HG02852 (cell line): ENCODE results near the gene SMOC2.
"Not testable (repeated sequence)": the region's sequence is repeated elsewhere in the genome, so short reads cannot be mapped to it uniquely, and the experiment has no call there.

Source experiments
- ATAC-seq: cut with Tn5 transposase; IDR thresholded peaks from one replicate; pipeline ENCODE4 v1.9.1; 2021; ENCODE audit warnings: mild to moderate bottlenecking, moderate library complexity; ENCODE audit not compliant: unreplicated experiment

SMOC2 gene

DNA sequence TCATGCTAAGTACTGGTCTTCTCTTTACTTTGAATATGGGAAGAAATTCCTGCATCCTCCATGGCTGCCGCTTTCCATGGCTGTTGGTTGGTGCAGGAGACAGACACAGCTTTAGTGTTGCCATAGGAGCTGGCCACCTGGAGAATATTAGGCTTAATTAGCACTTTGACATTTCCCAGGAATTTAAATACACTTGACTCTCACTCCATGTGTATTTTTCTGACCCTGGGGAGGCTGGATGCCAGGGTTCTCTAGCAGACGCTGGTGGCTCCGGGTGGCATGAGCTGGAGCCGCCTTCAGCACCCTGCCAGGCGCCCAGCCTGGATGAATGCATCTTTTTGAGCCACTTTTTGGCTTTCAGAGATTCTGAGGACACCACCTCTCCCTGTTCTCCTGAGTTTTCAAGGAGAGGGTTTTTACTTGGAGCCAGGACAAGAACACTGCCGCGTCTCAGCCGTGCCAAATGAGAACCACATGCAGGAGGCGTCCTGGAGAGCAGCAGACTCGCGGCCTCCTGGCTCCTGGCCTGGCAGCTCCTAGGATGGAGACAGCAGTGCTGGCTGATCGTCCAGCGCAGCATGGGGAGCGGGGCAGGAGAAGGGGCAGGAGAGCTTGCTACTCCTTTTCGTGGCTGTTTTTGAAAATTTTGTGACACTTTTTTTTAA, 258.8 kb downstream of the SMOC2 start:
- ATAC-seq, result no peak

DNA sequence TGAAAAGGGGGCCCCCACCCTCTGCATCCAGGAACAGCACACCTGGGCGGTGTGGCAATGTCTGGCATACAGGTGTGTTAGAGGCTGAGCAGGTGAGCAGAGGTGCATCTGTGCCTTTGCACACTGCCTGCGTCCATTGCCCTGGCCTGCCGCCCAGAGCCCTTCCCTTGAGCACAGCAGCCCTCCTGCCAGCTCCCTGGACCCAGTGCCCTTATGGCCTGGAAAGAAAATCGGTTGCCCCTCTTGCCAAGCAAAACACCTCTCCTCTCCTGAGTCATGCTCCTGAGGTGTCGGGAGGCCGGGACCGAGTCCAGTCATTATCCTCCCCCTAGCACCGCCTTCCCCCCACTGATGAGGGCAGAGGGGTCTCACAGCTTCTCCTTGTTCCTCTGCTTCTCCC, 259.9 kb downstream of the SMOC2 start:
- no peak for ATAC-seq

DNA sequence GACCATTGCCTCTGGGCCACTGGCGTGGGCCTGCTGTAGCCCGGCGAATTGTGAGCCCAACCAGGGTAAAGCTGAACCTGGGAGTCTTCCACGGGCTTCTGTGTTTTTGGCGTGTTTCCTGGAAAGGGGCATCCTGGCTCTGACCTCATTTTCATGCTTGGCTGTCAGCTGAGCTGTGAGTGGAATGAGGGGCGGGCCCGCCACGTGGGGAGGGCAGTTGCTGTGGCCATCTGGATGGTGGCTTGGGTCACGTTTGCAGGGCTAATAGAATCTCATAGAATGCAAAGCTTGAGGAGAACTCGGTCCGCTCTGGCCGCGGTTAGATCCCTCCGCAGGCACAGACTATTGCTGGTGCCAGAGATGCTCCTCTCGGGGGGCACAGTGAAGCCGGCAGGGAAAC, 263.0 kb downstream of the SMOC2 start:
- ATAC-seq, result no peak

DNA sequence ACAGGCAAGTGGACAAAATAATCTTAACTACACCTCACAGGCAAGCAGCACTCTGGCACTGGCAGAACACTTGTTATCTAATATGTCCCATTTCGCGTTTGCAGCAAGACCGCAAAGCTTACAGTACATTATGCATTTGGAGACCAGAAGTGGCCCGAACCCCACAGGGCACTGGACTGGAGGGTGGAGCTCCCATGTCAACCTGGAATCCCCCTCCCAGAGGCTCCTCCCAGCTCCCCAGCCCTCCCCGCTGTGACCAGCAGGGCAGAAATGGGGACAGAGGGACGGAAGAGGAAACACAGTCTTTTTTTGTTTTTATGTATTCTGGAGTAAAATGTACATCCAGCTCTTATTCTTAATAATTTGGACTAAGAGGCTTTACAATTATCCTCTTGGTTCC, 263.7 kb downstream of the SMOC2 start:
- no peak for ATAC-seq

DNA sequence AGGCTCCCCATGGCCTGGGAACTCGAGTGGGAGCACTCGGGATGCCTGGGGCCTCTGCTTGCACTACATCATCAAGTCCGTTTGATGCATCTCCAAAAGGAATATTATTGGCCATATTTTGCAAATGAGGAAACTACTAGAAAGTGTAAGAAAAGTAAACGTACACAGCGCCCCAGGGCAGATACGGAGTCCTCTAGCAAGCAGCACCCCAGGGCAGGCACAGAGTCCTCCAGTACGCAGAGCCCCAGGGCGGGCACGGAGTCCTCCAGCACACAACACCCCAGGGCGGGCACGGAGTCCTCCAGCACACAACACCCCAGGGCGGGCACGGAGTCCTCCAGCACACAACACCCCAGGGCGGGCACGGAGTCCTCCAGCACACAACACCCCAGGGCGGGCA, 264.3 kb downstream of the SMOC2 start:
- not testable (repeated sequence) for ATAC-seq

DNA sequence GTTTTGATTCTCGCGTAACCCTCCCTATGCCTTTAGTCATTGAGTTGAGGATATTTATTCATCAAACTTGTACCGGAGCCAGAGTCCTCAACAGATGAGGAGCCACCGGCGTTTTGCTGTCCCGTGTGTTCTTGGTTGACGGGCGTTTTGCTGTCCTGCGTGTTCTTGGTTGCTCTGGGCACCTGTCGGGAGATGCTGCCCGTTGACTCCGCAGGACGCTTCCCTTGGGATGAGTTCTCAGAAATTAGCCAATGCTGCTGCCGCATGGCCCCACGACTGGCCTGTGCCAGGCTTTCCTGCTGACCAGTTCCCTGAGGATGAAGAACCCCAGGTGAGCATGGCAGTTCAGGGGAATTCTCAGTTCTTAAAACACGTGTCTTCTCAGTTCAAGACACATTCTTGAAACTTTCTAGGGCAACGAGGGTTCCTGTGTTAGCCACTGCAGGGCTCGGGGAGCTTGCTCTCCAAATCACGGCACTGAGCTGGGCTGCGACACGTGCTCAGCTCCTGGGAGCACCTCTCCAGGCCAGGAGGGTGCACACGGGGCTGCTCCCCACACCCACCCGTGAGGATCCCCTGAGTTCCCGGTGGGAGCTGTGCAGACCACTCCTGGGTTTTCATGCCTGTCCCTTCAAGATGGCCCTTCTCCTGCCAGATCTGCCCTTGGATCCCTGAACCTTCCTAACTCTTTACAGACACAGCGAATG, 265.6 kb downstream of the SMOC2 start:
- ATAC-seq, result no peak

DNA sequence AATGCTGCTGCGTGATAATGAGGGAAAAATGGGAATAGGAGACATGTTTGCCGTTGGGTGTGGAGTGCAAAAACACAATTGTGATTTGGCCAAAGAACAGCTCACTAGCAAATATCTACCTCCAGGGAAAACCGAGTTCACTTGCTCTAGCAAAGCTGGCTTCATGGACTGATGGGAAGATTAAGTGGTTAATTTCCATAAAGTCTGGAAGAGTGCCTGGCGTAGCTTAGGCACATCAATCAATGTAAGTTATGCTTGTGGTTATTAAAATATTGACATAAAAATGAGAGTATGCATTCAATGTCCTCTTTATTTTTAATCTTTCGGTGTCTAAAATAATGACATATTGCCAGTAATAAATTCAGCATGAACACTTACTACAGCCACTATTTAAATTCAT, 267.5 kb downstream of the SMOC2 start:
- no peak for ATAC-seq

DNA sequence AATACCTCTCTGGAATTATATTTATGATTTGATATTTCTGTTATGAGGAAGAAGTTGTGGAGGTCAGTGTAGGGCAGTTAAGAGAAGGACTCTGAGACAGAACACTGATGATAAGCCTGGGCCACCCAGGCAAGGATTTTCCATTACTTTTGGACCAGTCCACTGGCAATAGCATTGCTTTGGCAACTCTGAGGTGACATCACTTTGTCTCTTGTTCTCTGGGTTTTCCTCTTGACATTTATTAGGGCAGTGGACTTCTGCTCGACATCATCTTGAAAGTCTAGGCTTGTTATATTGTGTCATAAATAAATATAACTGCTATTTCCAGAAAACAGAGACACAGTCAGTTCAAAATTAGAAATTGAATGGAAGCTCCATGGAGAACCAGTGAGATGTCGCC, 268.0 kb downstream of the SMOC2 start:
- ATAC-seq, result no peak

DNA sequence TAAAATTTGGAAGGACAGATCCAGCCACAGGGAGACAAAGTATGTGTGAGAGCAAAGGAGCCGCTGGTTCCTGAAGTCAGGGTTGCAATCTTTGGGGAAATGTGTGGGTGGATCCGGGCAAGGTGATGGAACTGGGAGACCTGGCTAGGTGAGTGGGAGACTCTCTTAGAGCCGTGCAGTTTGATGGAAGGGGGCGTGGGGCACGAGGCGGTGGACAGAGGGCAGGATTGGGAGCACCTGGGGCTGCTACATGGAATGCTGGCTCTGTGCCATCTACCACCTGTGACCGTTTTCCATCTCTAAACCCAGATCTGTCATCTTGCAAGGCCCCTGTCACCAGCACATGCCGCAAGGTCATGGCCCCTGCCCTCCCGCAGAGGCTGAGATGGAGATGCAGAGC, 268.4 kb downstream of the SMOC2 start:
- ATAC-seq, result no peak

DNA sequence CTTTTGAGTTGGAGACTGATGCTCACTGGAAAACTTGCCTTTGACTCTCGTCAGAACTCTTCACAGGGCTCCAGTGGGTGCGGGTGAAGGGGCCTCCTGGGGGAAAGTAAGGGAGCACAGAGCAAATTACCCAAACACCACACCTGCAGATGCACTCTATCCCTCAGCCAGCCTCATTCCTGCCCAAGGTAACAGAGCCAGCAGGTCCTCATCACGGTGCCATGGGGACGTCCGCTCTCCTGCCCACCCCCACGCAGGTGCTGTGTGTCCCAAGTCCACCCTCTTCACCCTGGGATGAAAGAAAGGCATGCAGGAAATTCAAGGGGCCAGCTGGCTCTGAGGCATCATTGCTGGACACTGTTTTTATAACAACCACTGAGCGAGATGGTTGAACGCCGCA, 269.0 kb downstream of the SMOC2 start:
- ATAC-seq, result no peak

DNA sequence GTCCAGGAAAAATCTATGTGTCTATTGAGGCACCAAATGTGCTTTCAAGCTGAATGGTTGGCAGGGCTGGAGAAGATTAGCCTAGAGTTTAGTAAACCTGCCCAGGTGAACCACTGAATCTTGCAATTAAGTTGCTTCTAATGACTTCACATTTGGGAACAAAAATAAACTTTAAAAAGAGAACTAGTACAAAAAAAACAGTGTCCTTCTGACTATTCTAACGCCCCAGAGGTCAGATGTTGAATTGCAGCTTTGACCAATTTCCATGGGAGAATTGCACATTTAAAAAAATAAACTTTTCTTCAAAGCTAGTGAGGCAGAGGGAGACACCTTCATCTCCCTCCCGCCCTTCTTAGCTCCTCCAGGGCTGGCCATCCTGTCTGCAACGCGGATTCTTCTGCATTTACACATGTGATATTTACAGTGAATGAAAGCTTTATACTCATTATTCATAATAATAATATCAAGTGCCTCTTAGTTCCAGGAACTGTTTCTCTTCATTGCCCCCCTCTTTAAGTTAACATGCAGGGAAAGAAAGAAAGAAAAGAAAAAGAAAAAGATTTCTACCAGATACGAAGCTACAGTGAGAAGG, 270.2 kb downstream of the SMOC2 start:
- ATAC-seq, result no peak

DNA sequence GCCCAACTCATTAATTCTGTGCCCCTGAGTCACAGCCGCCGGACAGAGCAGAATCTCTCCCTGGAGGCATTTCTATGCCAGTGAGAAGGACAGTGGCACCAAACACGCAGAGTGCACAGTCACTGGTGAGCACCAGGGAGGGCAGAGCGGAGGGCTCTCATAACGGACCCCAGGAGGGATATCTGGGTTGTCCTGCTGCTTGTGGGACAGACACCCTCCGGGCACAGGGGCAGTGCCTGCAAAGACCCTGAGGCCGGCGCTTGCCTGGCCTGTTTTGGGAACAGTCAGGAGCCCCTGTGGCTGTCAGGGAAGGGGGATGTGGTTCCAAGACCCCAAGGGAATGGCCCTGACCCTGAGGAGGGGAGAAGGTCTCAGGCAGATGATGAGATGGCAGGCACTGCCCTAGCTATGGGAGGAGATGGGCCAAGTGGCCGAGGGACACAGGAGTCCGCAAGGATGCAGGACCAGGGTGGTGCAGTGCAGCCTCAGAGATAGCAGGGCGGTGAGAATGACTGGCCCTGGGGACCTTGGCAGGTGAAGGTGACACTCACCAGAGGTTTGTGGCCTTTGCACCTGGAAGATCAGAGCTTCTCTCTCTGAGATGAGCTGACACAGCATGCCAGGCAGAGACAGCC, 270.8 kb downstream of the SMOC2 start:
- ATAC-seq, result no peak

DNA sequence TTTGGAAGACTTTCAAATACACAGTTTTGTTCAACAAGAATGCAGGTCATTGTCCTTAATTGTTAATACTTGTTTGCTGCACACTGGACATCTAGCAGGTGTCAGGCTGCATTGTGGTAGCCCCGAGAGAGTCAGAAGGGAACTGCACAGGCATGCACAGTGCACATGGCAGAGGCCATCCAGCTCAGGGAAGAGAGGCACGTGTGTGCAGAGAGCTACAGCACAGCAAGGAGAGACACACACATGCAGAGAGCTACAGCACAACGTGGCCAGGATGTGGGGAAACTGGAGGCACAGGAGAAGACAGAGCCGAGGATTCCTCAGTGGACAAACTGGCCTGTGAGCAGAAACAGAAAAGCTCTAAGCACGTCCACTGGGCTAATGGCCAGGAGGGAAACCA, 272.0 kb downstream of the SMOC2 start:
- no peak for ATAC-seq

DNA sequence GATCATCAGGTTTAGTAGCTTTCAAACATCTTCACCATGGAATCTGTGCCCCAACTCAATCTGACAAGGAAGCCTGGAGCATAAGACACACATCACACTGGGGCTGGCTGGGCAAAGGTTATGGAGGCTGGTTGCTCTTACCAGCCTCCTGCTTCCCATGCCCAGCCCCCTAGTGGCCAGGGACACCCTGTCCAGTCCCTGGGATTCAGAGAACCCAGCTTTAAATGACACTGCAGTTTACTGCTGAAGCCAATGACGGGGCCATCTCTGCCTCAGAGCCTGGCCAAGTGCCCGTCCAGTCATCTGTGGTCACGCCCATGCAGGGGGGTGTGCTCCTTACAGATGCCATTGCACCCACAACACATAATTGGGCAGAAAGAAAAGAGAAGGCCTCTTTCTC, 272.9 kb downstream of the SMOC2 start:
- no peak for ATAC-seq

DNA sequence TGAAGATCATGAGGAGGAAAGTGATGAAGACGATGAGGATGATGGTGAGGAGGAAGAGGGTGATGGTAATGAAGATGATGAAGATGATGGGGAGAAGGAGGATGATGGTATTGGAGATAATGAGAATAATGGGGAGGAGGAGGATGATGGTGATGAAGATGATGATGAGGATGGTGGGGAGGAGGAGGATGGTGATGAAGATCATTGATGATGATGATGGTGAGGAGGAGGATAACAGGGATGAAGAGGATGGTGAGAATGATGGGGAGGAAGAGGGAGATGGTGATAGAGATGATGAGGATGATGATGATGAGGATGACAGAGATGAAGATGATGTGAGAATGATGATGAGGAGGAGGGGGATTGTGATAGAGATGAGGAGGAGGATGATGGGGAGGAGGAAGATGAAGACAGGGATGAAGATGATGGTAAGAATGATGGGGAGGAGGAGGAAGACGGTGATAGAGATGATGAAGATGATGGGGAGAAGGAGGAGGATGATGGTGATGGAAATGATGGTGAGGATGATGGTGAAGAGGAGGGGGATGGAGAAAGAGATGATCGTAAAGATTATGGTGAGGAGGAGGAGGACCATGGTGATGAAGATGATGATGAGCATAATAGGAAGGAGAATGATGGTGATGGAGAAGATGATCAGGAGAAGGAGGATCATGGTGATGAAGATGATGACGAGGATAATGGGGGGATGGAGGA, 273.7 kb downstream of the SMOC2 start:
- no peak for ATAC-seq

DNA sequence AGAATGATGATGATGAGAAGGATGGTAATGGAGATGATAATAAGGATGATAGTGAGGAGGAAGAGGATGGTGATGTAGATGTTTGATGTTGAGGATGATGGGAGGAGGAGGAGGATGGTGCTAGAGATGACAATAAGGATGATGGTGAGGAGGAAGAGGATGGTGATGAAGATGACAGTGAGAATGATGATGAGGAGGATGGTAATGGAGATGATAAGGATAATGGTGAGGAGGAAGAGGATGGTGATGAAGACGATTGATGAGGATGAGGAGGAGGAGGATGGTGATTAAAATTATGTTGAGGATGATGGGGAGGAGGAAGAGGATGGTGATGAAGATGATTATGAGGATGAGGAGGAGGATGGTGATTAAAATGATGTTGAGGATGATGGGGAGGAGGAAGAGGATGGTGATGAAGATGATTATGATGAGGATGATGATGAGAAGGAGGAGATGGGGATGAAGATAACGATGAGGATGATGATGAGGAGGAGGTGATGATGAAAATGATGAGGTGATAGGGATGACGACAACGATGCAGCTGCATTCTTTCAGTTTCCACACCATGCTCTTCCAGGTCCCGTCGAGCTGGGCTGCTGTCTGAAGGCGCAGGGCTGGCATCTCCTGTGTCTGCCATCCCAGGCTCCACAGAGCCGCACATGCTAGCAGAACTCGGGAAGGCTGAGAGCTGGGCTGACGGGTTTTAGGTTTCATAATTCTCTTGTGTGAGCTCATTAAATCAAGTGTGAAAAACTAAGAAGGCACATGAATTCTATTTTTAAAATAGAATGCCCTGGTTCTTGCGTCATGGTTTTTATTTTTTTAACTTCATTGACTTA, 274.9 kb downstream of the SMOC2 start:
- ATAC-seq, result no peak

DNA sequence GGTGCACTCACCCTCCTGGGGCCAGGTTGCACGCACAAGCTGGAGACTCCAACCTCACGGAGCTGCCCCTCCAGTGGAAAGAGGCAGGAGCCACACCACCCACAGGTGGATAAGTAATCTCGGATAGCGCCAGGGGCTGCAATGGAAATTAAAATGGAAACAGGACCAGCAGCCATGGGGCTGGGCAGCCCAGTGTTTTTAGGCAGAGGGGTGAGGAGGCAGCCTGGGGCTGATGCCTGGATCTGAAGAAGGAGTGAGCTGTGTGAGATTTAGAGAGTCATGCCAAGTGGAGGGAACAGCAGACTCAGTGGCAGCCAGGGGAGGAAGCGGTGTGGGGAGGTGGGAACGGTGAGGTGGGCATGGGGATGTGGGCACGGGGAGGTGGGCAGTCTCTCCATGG, 275.6 kb downstream of the SMOC2 start:
- no peak for ATAC-seq

DNA sequence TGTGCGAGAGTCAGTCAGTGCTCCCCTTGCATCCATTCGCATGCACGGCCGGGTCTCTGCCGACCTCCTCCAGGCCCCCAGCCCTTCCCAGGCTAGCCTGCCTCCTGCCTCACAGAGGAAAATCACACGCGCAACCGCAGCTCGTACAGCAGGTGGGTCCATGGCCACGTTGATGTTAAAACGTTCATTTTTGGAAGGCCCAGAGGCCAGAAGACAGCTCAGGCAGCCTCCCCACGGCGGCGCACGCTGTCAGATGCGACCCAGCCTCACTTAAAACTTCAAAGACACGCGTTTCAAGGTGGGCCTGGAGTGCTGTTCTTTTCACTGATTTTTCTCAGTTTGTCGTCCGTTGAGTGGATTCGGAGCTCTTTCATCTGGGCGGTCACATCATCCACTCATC, 276.5 kb downstream of the SMOC2 start:
- ATAC-seq, result no peak
